DMS53 treated with DMSO at 0.1 percent for 48 hours (cell line): ENCODE data around the gene ETV3.

Source experiments
- DNase-seq: peaks from one replicate; lab custom pipeline; 2025; ENCODE audit not compliant: unreplicated experiment; lab: John Stamatoyannopoulos, UW

The ETV3 gene

GRCh38 chr1:157162345-157162744, 24.1 kb upstream of the ETV3 start:
- no peak for DNase-seq

- DNase-seq = no peak
These were observed 23.7 kb upstream of the ETV3 start for GRCh38 chr1:157161901-157162300.

- no peak for DNase-seq
These were observed 20.8 kb upstream of the ETV3 start for GRCh38 chr1:157158967-157159366.

GRCh38 chr1:157157501-157158190, 19.5 kb upstream of the ETV3 start:
- DNase-seq = no peak

DNA sequence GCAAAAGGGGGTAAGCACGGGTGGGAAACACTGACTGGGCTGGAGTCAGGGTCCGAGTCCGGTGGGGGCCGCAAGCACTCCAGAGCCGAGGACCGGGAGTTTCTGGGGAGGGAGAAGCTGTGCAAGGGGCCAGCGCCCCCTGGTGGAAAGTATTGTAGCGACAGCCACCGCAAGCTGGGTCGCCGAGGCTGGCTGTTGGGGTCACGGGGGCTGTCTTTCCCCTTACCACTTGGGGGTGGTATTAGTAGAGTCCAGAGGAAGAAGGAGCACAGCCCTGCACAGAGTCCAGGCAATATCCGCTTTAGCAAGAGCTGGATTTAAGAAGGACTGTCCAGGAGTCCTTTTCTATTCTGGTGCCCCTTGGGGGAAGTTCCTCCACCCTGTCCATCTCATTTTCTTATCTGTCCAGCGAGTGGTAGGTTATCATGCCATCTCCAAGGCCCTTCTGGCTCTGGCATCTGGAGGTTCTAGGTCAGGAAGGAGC, 17.9 kb upstream of the ETV3 start:
- peak; percentile 40 for DNase-seq

DNA sequence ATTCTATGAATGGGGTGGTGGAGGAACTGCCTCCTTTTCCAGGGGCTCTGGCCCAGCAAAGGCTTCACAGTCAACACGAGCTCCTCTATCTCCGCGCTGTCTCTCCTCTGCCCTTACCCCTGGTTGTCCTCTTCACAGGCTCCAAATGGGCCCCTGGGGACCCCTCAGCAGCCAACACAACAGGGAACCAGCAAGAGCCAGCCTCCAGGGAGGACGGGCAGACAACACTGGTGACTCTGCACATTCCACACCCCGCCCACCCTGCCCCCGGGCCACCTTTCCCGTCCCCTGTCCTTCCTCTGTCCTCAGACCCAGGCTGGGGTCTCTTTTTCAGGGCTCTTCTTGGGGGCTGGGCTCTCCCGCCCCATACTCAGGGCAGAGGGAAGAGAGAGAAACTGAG, 17.5 kb upstream of the ETV3 start:
- DNase-seq = no peak

- DNase-seq = peak; percentile 3
These were observed 16.8 kb upstream of the ETV3 start for GRCh38 chr1:157154940-157155514.

- no peak for DNase-seq
These were observed 16.1 kb upstream of the ETV3 start for GRCh38 chr1:157154291-157154690.

GRCh38 chr1:157153746-157154145, 15.6 kb upstream of the ETV3 start:
- no peak for DNase-seq

DNA sequence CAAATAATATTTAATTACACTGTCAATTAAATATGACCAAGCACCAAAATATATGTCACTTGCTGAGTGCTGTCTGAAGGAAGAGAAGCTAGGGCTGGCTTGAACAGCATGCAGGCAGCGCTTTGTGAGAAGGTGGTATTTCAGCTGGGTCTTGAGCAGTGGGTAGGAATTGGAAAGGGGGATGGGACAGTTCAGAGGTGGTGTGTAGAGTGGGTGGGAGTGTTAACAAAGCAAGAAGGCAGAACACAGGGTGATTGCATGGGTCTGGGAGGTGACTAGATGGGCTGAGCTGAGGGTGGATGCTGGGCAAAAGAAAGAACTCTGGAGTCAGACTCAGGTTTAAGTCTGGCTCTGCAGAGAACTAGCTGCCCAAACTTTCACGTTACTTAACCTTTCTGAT, 14.3 kb upstream of the ETV3 start:
- DNase-seq = no peak

DNA sequence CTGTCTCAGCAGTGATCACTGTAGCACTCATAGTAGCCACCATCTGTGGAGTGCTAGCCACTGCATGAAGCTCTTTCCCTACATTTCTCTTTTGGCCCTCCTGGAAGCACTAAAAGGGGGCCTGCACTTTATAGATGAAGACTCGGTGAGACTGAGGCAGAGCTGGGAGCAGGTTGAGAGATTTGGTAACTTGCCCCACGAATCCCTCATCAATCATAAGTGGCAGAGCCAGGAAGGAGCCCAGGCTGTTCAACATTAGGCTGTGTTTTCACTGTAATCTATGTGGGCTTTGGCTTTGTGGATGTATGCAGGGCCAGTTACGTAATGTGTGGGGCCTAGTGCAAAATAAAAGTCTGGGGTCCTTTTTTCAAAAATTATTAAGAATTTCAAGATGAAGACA, 13.3 kb upstream of the ETV3 start:
- DNase-seq = no peak

- DNase-seq = no peak
These were observed 12.9 kb upstream of the ETV3 start for GRCh38 chr1:157151073-157151472.

- DNase-seq = no peak
These were observed 12.4 kb upstream of the ETV3 start for GRCh38 chr1:157150631-157151030.

DNA sequence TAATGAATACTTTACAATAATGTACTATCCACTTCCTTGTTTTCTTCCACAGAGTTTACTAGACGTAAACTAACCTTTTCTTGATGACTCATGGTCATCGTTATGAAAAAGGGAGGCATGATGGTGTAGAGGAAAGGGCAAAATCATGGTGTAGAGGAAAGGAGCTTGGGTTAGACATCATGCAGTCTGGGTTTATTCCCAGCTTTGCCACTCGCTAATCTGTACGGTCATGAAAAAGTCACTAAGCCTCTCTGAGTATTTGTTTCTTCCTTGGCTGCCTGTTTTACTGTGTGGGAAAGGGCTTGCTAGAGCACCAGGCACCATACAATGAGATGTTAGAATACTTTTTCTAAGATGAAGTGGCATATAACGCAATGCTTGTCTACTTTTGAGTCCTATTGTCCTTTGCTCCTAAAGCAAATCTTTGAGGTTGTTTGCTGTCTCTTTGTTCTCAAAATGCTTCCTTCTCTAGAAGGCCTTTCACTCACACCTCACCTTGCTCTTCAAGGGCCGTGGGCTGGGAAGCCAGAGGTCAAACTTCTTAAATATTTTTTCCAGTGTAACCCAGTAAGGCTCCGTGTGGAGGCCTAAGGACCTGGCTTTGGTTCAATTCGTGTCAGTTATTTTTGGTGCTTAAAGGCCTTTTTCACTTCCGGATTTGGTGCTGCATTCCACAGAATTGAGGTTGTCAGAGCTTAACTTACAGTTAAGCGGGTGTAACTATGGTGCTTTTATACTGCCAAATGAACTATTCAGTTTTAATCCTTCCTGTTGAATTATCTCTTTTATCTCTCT, 9.9 kb upstream of the ETV3 start:
- DNase-seq = peak; percentile 4

DNA sequence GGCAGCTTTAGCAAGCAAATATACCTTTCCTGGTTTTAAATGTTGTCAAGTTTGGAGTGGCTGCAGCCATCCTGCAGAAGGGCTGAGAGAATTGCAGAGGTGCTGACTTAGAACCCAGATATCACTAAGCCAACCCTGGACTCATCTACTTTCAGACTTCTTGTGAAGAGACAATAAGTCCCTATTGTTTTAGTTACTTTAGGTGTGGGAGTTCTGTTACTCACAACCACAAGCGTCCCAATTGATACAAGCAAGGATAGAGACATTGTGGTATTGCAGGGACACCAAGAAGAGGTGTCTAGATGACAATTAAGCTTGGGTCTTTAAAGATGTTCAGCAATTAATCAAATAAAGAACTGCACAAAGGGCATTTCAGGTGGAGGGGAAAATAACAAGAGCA, 8.8 kb upstream of the ETV3 start:
- no peak for DNase-seq

- no peak for DNase-seq
These were observed 8.0 kb upstream of the ETV3 start for GRCh38 chr1:157146244-157146643.

DNA sequence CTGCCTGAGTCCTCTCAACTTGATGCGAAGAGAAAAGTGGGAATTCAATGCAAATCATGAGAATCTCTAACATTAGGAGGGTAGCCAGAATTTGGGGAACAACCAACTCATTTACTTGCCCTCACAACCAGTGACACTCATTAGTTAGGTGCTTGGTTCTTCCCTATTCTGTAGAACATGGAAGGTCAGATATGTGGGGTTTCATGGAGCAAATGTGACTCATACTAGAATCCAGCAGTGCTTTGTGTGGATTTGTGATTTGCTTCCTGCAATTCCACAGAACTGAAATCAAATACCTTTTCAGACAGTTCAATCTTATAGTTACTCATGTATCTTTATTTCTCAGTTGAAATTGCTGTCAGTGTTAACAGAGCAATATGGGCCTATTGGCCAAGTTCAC, 6.9 kb upstream of the ETV3 start:
- DNase-seq = no peak

- DNase-seq = no peak
These were observed 6.3 kb upstream of the ETV3 start for GRCh38 chr1:157144509-157144908.

DNA sequence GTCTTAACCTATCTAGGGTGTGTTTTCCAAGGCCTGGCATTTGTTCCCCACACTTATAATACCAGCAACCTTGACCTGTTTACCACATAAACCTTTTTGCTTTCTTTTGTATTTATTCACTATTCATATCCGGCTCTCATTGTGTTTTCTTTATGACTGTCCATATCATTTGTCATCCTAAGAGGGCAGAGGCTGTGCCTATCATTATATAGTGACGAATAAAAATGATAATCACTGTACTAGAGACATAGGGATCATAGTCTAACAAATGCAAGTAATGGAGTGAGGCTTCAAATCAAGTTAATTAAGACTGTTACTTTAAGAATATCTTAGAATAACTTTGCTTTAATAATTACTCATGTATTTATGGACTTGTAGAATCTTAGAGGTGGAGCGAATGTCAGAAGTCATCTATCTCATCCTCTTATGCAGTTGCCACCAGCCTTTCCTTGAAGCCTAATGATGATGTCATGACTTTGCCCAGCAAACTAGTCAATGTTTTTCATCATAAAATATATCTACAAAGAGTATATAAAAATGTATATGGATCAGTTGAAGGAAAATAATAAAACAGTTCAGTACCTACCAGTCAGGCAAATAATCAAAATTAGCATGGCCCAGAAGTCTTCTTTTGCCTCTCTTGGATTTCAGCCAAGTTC, 4.7 kb upstream of the ETV3 start:
- DNase-seq = peak; percentile 5

DNA sequence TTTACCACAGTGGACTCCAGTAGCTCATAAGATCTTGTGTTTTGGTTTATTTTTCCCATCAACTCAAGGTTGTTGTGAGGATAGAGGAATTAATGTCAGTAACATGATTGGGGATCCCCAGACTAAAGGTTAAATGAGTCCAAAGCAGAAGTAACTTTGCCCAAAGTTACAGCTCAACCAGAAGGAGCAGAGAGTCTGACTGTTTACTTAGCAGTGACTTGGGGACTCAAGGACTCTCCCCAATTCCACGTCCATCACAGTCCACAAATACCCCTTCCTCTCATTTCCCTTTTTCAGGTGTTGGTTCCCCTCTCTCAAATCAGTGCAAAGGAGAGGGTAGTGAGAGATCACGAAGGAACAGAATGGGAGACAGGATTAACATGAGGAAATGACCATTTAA, 4.0 kb upstream of the ETV3 start:
- DNase-seq = no peak

DNA sequence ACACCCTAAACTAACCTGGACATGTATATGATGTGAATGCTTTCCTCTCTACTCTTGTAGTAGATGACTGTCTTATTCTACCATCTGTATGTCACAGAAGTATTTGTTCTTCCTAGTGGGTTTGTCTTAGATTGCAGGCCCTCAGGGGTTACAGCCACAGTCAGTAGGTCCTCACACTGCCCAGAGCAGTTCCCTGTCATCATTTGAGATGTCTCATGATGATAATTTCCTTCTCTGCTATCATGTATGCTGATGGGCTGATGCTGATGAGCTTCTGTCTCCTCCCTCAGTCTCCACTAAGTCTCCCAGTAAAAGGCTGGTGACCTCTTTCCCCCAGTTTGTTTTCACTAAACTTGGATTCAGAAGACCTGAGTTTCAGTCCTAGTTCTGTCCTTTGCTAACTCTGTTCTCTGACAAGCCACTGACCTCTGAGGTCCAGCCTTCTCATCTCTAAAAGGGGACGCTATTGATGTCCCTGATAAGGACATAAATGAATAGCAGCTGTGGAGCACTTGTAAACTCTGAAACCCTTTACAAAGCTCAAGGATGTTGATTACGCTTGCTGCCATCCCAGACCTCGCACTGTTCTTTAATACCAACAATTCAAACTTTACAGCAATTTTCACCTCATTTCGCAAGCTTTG, 3.1 kb upstream of the ETV3 start:
- DNase-seq = no peak
